ENCODE measurements around the gene GAD1.

The GAD1 gene

GRCh38 chr2:170774074-170774473 lies 42.6 kb upstream of the GAD1 start:
- Histone ChIP-seq H3K27me3 (ENCODE audit: insufficient read depth, low read depth, severe bottlenecking) (no peaks in the 10 kb centered on the region), H3K36me3 (no peaks in the 10 kb centered on the region), H3K4me3 (ENCODE audit: low read depth, low read length) (no peak overlapping the region), H3K9me3 (ENCODE audit: severe bottlenecking) (no peaks in the 10 kb centered on the region), H3K27ac (no peak overlapping the region)
- no peak for TF ChIP-seq CTCF (IDR thresholded peaks at IDR 0.05; ENCODE audit: low read depth, low read length)
- DNase-seq = no peak

GRCh38 chr2:170778900-170779299 lies 37.8 kb upstream of the GAD1 start:
- no peak overlapping the region for H3K4me3 ChIP-seq (ENCODE audit: low read depth, low read length)
- no peaks in the 10 kb centered on the region for H3K36me3 ChIP-seq
- TF ChIP-seq CTCF (IDR thresholded peaks at IDR 0.05; ENCODE audit: low read depth, low read length) = no peak
- no peaks in the 10 kb centered on the region for H3K27me3 ChIP-seq (ENCODE audit: insufficient read depth, low read depth, severe bottlenecking)
- no peak overlapping the region for H3K27ac ChIP-seq
- no peaks in the 10 kb centered on the region for H3K9me3 ChIP-seq (ENCODE audit: severe bottlenecking)
- DNase-seq = no peak

- no peak for DNase-seq
- Histone ChIP-seq H3K27me3 (ENCODE audit: insufficient read depth, low read depth, severe bottlenecking) (no peaks in the 10 kb centered on the region), H3K4me3 (ENCODE audit: low read depth, low read length) (no peak overlapping the region), H3K36me3 (no peaks in the 10 kb centered on the region), H3K9me3 (ENCODE audit: severe bottlenecking) (no peaks in the 10 kb centered on the region), H3K27ac (no peak overlapping the region)
- no peak for TF ChIP-seq CTCF (IDR thresholded peaks at IDR 0.05; ENCODE audit: low read depth, low read length)
Observed at GRCh38 chr2:170779304-170779703, 37.4 kb upstream of the GAD1 start.

GRCh38 chr2:170782673-170783072 lies 34.0 kb upstream of the GAD1 start:
- no peak for TF ChIP-seq CTCF (IDR thresholded peaks at IDR 0.05; ENCODE audit: low read depth, low read length)
- Histone ChIP-seq H3K4me3 (ENCODE audit: low read depth, low read length) (no peak overlapping the region), H3K9me3 (ENCODE audit: severe bottlenecking) (no peaks in the 10 kb centered on the region), H3K27ac (no peak overlapping the region), H3K36me3 (no peaks in the 10 kb centered on the region), H3K27me3 (ENCODE audit: insufficient read depth, low read depth, severe bottlenecking) (no peaks in the 10 kb centered on the region)
- DNase-seq = no peak

- no peaks in the 10 kb centered on the region for H3K36me3 ChIP-seq
- DNase-seq = no peak
- no peaks in the 10 kb centered on the region for H3K27me3 ChIP-seq (ENCODE audit: insufficient read depth, low read depth, severe bottlenecking)
- TF ChIP-seq CTCF (IDR thresholded peaks at IDR 0.05; ENCODE audit: low read depth, low read length) = no peak
- H3K9me3 ChIP-seq (ENCODE audit: severe bottlenecking) = no peaks in the 10 kb centered on the region
- H3K4me3 ChIP-seq (ENCODE audit: low read depth, low read length) = no peak overlapping the region
- no peak overlapping the region for H3K27ac ChIP-seq
Observed at GRCh38 chr2:170783549-170783948, 33.1 kb upstream of the GAD1 start.

GRCh38 chr2:170798996-170799395 lies 17.7 kb upstream of the GAD1 start:
- no peaks in the 10 kb centered on the region for H3K9me3 ChIP-seq (ENCODE audit: severe bottlenecking)
- DNase-seq = no peak
- no peaks in the 10 kb centered on the region for H3K36me3 ChIP-seq
- H3K27ac ChIP-seq = no peak overlapping the region
- H3K27me3 ChIP-seq (ENCODE audit: insufficient read depth, low read depth, severe bottlenecking) = no peaks in the 10 kb centered on the region
- no peak for TF ChIP-seq CTCF (IDR thresholded peaks at IDR 0.05; ENCODE audit: low read depth, low read length)
- no peak overlapping the region for H3K4me3 ChIP-seq (ENCODE audit: low read depth, low read length)

Data from WERI-Rb-1 (cell line).